ENCODE data around the gene SPTA1. TPM values are rescaled to one million over a fixed set of nuclear protein-coding genes. Genes with fewer than 3 reads are reported as not detected.

Gene SPTA1
- total RNA-seq, 1 donor from 2014 or later, result not detected

- Mint-ChIP-seq H3K4me3 (no peak within 1 kb of the TSS), H3K4me1 (no peaks in the 10 kb centered on the region), H3K27ac (ENCODE audit: unreplicated experiment) (no peak within 1 kb of the TSS), H3K27me3 (ENCODE audit: low read depth) (peaks cover 9% of the 10 kb centered on the region), H3K36me3 (ENCODE audit: low read depth) (no peaks in the 10 kb centered on the region), H3K9me3 (no peaks in the 10 kb centered on the region)
- no peak for DNase-seq (ENCODE audit: low read depth, low spot score)
- TF ChIP-seq CTCF (conservative IDR thresholded peaks at IDR 0.05), result no peak
Observed at GRCh38 chr1:158579733-158580132, 106.8 kb downstream of the SPTA1 start, which contains the start of gene OR10X1. TSS of gene OR10X1 (minus strand) at chr1:158579899. CDS start at chr1:158579899, 0 bp downstream.

- H3K27me3 Mint-ChIP-seq (ENCODE audit: low read depth), result peaks cover 22% of the 10 kb centered on the region
- TF ChIP-seq CTCF (conservative IDR thresholded peaks at IDR 0.05), result no peak
Observed at GRCh38 chr1:158577561-158577960, 109.0 kb downstream of the SPTA1 start.

GRCh38 chr1:158572226-158572625, 114.3 kb downstream of the SPTA1 start:
- H3K27ac Mint-ChIP-seq (ENCODE audit: unreplicated experiment), result no peak overlapping the region
- H3K27me3 Mint-ChIP-seq (ENCODE audit: low read depth), result peaks cover 46% of the 10 kb centered on the region
- no peak overlapping the region for H3K4me3 Mint-ChIP-seq
- no peaks in the 10 kb centered on the region for H3K4me1 Mint-ChIP-seq
- no peak for DNase-seq (ENCODE audit: low read depth, low spot score)
- no peaks in the 10 kb centered on the region for H3K36me3 Mint-ChIP-seq (ENCODE audit: low read depth)
- H3K9me3 Mint-ChIP-seq, result peaks cover 3% of the 10 kb centered on the region
- TF ChIP-seq CTCF (conservative IDR thresholded peaks at IDR 0.05), result no peak

More at GRCh38 chr1:158577561-158577960, 109.0 kb downstream of the SPTA1 start:
- Mint-ChIP-seq H3K4me3 (no peak overlapping the region), H3K36me3 (ENCODE audit: low read depth) (no peaks in the 10 kb centered on the region), H3K9me3 (no peaks in the 10 kb centered on the region), H3K4me1 (no peaks in the 10 kb centered on the region), H3K27ac (ENCODE audit: unreplicated experiment) (no peak overlapping the region)
- DNase-seq (ENCODE audit: low read depth, low spot score), result no peak

GRCh38 chr1:158570480-158570879, 116.0 kb downstream of the SPTA1 start, which contains the start of gene OR6P1:
TSS of gene OR6P1 (minus strand) at chr1:158570580. CDS start at chr1:158563604, 6,976 bp downstream.
- Mint-ChIP-seq H3K9me3 (peaks cover 3% of the 10 kb centered on the region), H3K27ac (ENCODE audit: unreplicated experiment) (no peak within 1 kb of the TSS), H3K4me3 (no peak within 1 kb of the TSS), H3K36me3 (ENCODE audit: low read depth) (no peaks in the 10 kb centered on the region), H3K4me1 (no peaks in the 10 kb centered on the region), H3K27me3 (ENCODE audit: low read depth) (peaks cover 54% of the 10 kb centered on the region)
- no peak for TF ChIP-seq CTCF (conservative IDR thresholded peaks at IDR 0.05)
- DNase-seq (ENCODE audit: low read depth, low spot score), result no peak

- no peak for TF ChIP-seq CTCF (conservative IDR thresholded peaks at IDR 0.05)
- Mint-ChIP-seq H3K36me3 (ENCODE audit: low read depth) (no peaks in the 10 kb centered on the region), H3K27me3 (ENCODE audit: low read depth) (peaks cover 32% of the 10 kb centered on the region), H3K4me1 (no peaks in the 10 kb centered on the region), H3K9me3 (peaks cover 3% of the 10 kb centered on the region), H3K27ac (ENCODE audit: unreplicated experiment) (no peak overlapping the region), H3K4me3 (no peak overlapping the region)
- no peak for DNase-seq (ENCODE audit: low read depth, low spot score)
Observed at GRCh38 chr1:158564608-158565007, 121.9 kb downstream of the SPTA1 start.
